ENCODE measurements around the gene NIPBL. TPM values are rescaled to one million over a fixed set of nuclear protein-coding genes. Genes with fewer than 3 reads are reported as not detected.
"Not testable (repeated sequence)": the region's sequence is repeated elsewhere in the genome, so short reads cannot be mapped to it uniquely, and the experiment has no call there.

The NIPBL gene
- total RNA-seq, 1 donor from 2014 or later: 35.4 TPM

GRCh38 chr5:36877667-36878391, 1.3 kb downstream of the NIPBL start:
- no peak for DNase-seq (ENCODE audit: missing footprints)
- no peak for ATAC-seq
- intact Hi-C loops (cut with DNase I): loop anchor here (2.0 to 5.0 kb wide), 3 partner anchors 49 to 136 kb away; no protein-coding TSS in a partner anchor

GRCh38 chr5:36878392-36879082, 2.0 kb downstream of the NIPBL start:
- DNase-seq (ENCODE audit: missing footprints): no peak
- intact Hi-C loops (cut with DNase I): loop anchor here (5.0 kb wide), 2 partner anchors 49 to 136 kb away; no protein-coding TSS in a partner anchor
- no peak for ATAC-seq

GRCh38 chr5:36879274-36880033, 2.9 kb downstream of the NIPBL start:
- DNase-seq (ENCODE audit: missing footprints) (no peak), ATAC-seq (no peak)
- intact Hi-C loops (cut with DNase I): loop anchor here (5.0 kb wide), 2 partner anchors 48 to 137 kb away; no protein-coding TSS in a partner anchor

GRCh38 chr5:36880761-36881160, 4.2 kb downstream of the NIPBL start:
- ATAC-seq (no peak), DNase-seq (ENCODE audit: missing footprints) (no peak)
- intact Hi-C loops (cut with DNase I): no loop called here

- intact Hi-C loops (cut with DNase I): no loop called here
- DNase-seq (ENCODE audit: missing footprints) (no peak), ATAC-seq (no peak)
Observed at GRCh38 chr5:36881304-36881703, 4.7 kb downstream of the NIPBL start.

GRCh38 chr5:36881807-36882206, 5.2 kb downstream of the NIPBL start:
- no peak for DNase-seq (ENCODE audit: missing footprints)
- intact Hi-C loops (cut with DNase I): no loop called here
- no peak for ATAC-seq

GRCh38 chr5:36882250-36882649, 5.7 kb downstream of the NIPBL start:
- DNase-seq (ENCODE audit: missing footprints): no peak
- intact Hi-C loops (cut with DNase I): no loop called here
- no peak for ATAC-seq

GRCh38 chr5:36883894-36884462, 7.4 kb downstream of the NIPBL start:
- intact Hi-C loops (cut with DNase I): no loop called here

GRCh38 chr5:36885149-36885548, 8.6 kb downstream of the NIPBL start:
- no peak for ATAC-seq
- DNase-seq (ENCODE audit: missing footprints): no peak
- intact Hi-C loops (cut with DNase I): no loop called here

More at GRCh38 chr5:36883894-36884462, 7.4 kb downstream of the NIPBL start:
- no peak for ATAC-seq
- no peak for DNase-seq (ENCODE audit: missing footprints)

- ATAC-seq: no peak
- peak; percentile 53 for DNase-seq (ENCODE audit: missing footprints)
- intact Hi-C loops (cut with DNase I): no loop called here
Observed at GRCh38 chr5:36885566-36886485, 9.3 kb downstream of the NIPBL start.

GRCh38 chr5:36886791-36887190, 10.2 kb downstream of the NIPBL start:
- ATAC-seq: no peak
- intact Hi-C loops (cut with DNase I): no loop called here

GRCh38 chr5:36887532-36887931, 11.0 kb downstream of the NIPBL start:
- intact Hi-C loops (cut with DNase I): no loop called here
- DNase-seq (ENCODE audit: missing footprints): no peak
- no peak for ATAC-seq

More at GRCh38 chr5:36886791-36887190, 10.2 kb downstream of the NIPBL start:
- DNase-seq (ENCODE audit: missing footprints): no peak

- intact Hi-C loops (cut with DNase I): no loop called here
- ATAC-seq: no peak
- no peak for DNase-seq (ENCODE audit: missing footprints)
Observed at GRCh38 chr5:36888303-36888702, 11.7 kb downstream of the NIPBL start.

- no peak for ATAC-seq
- intact Hi-C loops (cut with DNase I): no loop called here
- DNase-seq (ENCODE audit: missing footprints): no peak
Observed at GRCh38 chr5:36889264-36889663, 12.7 kb downstream of the NIPBL start.

GRCh38 chr5:36891266-36891665, 14.7 kb downstream of the NIPBL start:
- ATAC-seq (no peak), DNase-seq (ENCODE audit: missing footprints) (no peak)
- intact Hi-C loops (cut with DNase I): no loop called here

GRCh38 chr5:36892085-36892830, 15.7 kb downstream of the NIPBL start:
- intact Hi-C loops (cut with DNase I); DNase-seq (ENCODE audit: missing footprints); ATAC-seq: not testable (repeated sequence)

GRCh38 chr5:36894954-36895353, 18.4 kb downstream of the NIPBL start:
- intact Hi-C loops (cut with DNase I): no loop called here
- ATAC-seq (no peak), DNase-seq (ENCODE audit: missing footprints) (no peak)
